HG03060 (cell line): ENCODE measurements around the gene ADAP1.

Experiments used
- ATAC-seq: cut with Tn5 transposase; IDR thresholded peaks from one replicate; pipeline ENCODE4 v1.9.1; 2021; ENCODE audit warnings: low read depth, moderate number of reproducible peaks; ENCODE audit not compliant: unreplicated experiment

The ADAP1 gene

GRCh38 chr7:897086-897485 is 57.4 kb downstream of the ADAP1 start:
- ATAC-seq, result no peak

- no peak for ATAC-seq
These were observed 58.0 kb downstream of the ADAP1 start for GRCh38 chr7:896346-897075.

- no peak for ATAC-seq
These were observed 58.9 kb downstream of the ADAP1 start for GRCh38 chr7:895451-896052.

GRCh38 chr7:894927-895450 is 59.5 kb downstream of the ADAP1 start:
- no peak for ATAC-seq

- ATAC-seq, result no peak
These were observed 60.2 kb downstream of the ADAP1 start for GRCh38 chr7:894164-894867.

- no peak for ATAC-seq
These were observed 60.8 kb downstream of the ADAP1 start for GRCh38 chr7:893686-894085.

- ATAC-seq, result no peak
These were observed 61.6 kb downstream of the ADAP1 start for GRCh38 chr7:892648-893593.

- no peak for ATAC-seq
These were observed 62.7 kb downstream of the ADAP1 start for GRCh38 chr7:891805-892204.

GRCh38 chr7:891291-891690 is 63.2 kb downstream of the ADAP1 start:
- ATAC-seq, result no peak

- no peak for ATAC-seq
These were observed 63.6 kb downstream of the ADAP1 start for GRCh38 chr7:890868-891267.

GRCh38 chr7:889391-889790 is 65.1 kb downstream of the ADAP1 start:
- ATAC-seq, result no peak

GRCh38 chr7:889025-889390 is 65.5 kb downstream of the ADAP1 start:
- ATAC-seq, result no peak

GRCh38 chr7:888081-889024 is 66.1 kb downstream of the ADAP1 start:
- ATAC-seq, result no peak

- ATAC-seq, result no peak
These were observed 67.0 kb downstream of the ADAP1 start for GRCh38 chr7:887488-887820.

- ATAC-seq, result no peak
These were observed 67.6 kb downstream of the ADAP1 start for GRCh38 chr7:886626-887487.

- no peak for ATAC-seq
These were observed 68.4 kb downstream of the ADAP1 start for GRCh38 chr7:885893-886625.

- ATAC-seq, result no peak
These were observed 69.1 kb downstream of the ADAP1 start for GRCh38 chr7:885261-885892.
